NK-92 treated with Interleukin-12 subunit alpha and Interleukin-12 subunit beta, amount 100 ng/mL, for 24 hours (cell line): ENCODE data around the gene KARS1.
"Not testable (repeated sequence)": the region's sequence is repeated elsewhere in the genome, so short reads cannot be mapped to it uniquely, and the experiment has no call there.

ENCODE experiments used
- DNase-seq: peaks from one replicate; lab custom pipeline; 2025; lab: John Stamatoyannopoulos, UW

The KARS1 gene

DNA sequence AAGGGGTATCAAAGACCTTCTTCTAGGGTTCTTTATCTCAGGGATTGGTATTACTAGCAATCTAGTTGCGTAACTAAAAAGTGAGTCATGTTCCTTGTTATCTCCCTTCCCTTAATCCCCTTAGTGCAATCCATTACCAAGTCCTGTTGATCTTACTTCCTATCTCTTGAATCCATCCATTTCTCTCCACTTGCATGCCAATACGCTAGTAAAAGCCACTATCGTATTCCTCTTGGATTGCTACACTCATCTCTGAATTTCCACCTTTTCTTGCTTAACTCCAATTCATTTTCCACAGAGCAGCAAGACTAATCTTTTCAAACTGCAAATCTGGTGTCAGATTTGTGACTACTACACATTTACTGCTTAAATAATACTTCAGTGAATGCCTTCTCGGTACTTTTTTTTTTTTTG lies 22.5 kb downstream of the KARS1 start:
- no peak for DNase-seq

DNA sequence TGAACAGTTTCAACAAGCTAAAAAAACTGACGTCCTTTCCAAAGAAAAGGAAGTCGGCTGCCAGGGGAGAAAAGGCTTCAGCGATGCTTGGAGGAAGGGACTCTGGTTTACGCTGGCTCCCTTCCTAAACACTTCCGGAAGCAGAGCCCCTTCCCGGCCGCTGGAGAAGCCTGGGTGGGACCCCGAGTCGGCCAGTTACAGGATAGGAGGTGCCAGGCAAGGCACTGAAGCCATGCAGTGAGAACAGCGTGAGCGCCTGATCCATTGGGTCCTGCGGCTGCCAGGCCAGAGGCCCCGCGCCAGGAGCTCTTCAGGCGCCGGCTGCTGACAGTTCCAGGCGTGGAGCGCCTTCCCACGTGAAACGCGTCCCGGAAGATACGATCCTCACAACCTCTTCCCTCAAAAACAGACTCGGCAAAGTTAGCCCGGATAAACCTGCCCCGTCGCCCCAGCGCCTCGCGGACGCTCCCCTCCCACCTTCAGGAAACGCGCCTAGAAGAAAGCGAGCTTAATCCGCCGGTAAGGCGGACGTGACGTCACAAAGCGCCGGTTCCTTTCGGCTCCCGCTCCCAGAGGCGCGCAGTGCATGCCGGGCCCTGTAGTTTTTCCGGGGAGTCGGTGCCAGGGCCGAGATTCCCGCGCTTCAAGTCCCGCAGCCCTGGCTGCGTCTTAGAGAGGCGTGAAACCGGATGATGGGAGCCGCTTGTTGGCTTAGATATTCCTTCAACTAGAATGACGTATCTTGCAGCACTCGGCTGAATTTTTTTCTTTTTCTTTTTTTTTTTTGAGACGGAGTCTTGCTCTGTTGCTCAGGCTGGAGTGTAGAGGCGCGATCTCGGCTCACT lies 24.5 kb downstream of the KARS1 start, which contains the start of gene ADAT1:
TSS of gene ADAT1 (minus strand) at position 521 of the 845 bp plus-strand sequence. CDS start 2,482 bp downstream, outside the sequence.
- DNase-seq = peak; percentile 88

DNA sequence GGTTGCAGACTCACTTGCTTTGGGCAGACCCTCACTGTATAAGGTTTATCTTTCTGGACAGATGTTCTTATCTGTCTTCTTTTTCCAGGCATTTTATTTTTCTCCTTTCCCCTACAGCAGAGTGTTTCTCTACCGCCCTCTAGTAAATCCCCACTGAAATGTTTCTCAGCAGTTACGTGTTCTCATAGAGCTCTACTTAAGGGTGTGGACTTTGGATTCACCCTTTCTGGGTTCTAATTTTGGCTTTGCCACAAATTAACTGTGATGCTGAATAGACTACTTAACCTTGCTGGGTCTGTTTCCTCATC lies 26.3 kb downstream of the KARS1 start:
- DNase-seq = no peak

DNA sequence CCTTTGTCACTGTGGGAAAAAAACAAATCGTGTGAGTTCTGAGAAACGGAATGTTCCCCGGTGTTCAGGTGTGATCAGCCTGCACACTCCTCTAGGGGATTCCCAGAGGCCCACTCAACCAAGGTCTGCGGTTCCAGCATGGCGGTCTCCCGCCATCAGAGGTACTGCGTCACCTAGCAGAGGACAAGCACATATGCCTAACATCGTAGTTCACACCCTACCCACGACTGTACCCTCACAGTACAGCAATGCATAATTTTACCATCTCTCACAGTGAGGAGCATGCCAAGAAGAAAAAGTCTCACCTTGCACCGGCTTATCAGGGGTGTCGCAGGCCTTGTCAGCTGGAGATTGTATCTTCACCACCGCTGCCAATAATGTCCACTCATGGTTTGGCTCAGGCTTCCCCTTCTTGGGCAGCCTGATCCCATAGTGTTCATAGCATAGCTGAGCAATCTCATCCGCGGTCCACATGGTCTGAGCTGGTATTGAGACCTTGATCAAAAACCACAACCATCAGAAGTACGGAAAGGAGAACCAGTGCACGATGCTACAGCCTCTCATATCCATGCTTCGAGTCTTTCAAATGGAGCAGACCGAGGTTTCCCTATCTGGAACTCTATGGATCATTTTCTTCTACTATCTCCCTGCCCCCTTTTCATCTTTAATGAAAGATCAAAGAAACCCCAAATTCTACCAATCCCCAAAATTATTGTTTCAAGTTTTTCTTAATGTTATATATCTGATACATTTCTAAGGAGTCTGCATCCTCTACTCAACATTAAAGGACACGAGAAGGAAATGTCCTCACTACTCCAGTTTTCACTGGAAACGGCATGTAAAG lies 26.9 kb downstream of the KARS1 start:
- no peak for DNase-seq

DNA sequence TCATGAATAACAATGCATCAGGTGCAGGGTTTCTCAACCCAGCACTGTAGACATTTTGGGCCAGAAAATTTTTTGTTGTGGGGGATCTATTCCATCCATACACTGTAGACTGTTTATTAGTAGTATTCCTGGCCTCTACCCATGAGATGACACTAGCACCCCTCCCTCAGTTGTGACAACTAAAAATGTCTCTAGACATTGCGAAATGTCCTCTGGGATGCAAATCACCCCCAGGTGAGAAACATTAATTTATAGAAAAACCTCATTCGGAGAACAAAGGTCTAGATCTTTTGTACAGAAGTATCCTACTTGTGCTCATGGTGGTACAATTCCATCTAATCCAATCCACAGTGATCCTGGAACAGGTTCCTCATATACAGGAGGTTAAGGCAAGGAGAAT lies 28.7 kb downstream of the KARS1 start:
- no peak for DNase-seq

- DNase-seq = no peak
Measured at GRCh38 chr16:75617121-75617520, 30.3 kb downstream of the KARS1 start.

DNA sequence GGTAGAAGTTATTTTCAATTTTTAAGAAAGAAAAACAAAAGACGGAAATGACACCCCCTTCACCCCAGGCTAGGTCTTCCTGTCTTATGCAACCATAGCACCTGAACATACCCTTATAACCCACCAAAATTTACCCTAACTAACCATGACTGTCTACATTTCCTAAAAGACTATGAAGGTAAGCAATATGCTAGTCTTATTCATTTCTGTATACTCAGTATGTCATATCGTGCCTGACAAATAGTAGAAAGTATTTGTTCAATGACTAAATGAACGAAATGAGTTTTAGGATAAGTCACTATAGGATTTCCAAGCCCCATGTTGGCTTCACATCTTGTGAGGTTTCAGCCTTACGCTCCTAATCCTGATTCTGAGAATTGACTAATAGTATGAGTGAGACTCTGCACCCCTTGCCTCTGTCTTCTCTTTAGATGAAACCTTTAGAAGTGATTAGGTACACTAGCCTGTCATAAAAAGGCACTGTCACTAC lies 30.9 kb downstream of the KARS1 start:
- no peak for DNase-seq

DNA sequence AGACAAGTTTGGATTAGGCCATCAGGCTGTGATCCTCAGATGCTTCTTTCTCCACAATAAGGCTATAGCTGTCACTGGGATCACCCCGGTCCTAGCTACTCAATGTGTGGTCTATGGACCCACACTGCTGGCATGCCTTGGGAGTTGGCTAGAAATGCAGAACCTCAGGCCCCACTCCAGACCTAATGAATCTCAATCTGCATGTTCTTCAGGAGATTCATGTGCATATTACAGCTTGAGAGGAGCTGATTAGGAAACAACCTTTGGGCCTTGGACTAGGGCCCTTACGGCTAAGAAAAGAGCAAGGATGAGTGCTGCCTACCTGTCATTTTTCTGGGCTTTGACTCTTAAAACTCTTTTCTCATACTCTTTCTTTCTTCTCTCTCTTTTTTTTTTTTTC lies 31.8 kb downstream of the KARS1 start:
- no peak for DNase-seq

DNA sequence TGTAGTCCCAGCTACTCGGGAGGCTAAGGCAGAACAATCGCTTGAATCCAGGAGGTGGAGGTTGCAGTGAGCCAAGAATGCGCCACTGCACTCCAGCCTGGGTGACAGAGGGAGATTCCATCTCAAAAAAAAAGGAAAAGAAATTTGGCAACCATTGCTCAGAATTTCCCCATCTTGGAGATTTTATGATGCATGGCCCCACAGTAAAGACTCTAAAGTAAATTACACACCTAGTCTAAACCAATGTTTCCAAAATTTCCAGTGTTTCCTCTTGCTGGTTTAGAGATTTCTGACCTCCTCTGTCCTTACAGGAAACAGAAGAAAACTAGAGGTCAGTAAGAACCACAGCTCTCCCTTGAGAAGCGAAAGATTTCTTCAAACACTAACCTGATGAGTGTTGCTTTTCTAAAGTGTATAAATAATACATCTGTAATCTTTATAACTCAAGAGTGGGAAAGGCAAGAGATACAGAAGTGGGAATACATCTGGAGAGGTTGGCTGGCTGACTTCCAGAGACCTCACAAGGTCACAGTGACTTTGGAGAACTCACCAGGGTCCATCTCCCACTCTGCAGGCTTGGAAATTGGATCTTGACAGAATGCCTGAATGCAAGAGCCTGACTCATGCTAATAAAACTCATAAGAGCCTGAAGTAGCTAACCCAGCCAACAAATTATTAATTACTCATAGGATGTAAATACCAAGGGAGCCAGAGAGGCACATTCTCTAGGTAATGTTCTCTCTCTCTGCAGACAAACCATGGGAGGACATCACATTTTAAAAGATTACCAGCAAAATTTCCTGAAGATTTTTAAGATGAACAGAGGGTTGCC lies 33.2 kb downstream of the KARS1 start:
- DNase-seq = no peak

DNA sequence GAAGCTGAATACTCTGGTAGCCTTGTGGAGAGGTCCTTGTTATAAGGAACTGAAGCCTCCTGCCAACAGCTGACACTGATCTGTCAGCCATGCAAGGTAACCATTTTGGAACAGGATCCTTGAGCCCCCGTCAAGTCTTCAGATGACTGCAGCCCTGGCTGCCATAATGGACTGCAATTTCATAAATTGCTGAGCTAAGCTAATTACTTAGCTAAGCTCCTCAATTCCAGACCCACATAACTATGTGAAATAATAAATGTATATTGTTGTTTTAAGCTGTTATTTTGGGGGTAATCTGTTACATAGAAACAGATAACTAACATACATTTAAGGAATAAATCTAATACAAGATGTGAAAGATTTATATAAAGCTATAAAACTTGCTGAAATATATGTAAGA lies 41.0 kb downstream of the KARS1 start:
- no peak for DNase-seq

DNA sequence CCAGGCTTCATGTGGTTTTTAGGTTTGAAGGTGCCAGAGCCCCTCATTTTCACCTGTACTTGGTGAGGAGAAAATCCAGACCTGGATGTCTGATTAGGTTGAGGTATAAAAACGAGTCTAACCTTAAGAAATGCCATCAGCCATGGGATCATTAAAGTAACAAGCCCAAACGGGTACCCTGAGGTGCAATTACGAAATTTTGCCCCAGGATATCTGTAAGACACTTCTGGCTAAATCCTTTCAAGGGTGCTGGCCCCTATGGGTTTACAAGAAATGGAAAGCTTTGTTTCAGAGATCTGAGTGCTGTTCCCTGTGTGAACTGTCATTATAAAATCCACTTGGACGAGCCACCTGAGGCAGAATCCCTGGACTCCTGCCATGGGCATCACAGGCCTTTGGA lies 44.2 kb downstream of the KARS1 start:
- no peak for DNase-seq

DNA sequence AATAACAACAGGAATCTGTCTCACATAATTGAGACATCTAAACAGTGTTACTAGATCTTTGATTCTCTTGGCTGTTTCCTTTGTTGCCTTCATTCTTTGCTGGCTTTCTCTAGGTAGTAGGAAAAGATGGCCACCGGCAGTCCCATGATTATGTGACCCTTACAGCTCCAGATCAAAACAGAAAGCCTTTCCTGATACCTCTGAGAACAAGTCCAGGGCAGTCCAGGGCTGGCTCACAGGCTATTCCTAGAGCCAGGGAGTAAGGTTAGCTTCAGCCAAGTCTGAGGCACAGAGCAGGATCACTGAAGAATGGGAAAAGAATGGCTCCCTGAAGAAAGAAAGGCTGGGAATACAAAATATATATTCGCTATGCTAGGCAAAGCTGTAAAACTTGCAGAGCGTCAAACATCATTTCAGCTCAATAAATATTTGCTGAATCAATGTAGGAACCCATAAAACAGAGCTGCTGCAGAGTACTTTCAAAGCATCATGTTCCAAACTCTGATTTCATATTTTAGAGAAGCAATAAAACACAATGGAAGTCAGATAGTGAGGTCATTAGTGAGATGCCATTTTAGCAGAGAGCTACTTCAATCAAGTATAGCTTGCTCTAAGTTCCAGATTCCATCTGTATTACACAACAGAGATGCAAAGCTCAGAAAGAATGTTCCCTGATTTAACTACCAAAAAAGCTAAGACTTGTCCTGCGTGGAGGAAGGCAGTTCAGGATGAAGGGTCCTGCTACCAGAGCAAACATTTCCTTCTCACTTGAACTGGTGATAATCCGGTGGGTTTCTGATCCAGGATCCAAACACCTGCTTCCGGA lies 47.8 kb downstream of the KARS1 start:
- no peak for DNase-seq

- no peak for DNase-seq
Measured at GRCh38 chr16:75593825-75594820, 53.3 kb downstream of the KARS1 start.

DNA sequence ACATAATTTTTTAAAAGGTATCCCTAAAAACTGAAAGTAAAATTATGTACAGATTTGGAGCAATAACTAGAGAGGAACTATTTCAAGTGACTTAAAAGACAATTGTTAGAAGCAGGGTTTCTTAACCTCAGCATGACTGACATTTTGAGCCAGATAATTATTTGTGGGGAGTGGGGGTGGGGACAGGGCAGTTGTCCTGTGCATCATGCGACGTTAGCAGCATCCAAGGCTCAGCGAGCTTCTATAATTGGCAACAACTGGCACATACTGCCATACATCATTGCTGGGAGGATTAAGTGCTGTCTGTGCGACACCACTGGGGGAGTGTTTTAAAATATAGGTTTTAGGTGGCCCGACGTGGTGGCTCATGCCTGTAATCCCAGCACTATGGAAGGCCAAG lies 54.2 kb downstream of the KARS1 start:
- DNase-seq = no peak

DNA sequence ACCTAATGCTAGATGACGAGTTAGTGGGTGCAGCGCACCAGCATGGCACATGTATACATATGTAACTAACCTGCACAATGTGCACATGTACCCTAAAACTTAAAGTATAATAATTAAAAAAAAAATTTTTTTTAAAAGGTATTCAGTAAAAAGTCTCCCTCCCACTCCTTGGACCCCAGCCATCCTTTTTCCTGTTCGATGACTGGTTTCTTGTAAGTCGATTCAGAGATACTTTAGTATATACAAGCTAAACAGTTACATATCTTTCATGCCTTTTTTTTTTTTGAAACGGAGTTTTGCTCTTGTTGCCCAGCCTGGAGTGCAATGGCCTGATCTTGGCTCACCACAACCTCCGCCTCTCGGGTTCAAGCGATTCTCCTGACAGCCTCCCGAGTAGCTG lies 55.5 kb downstream of the KARS1 start:
- not testable (repeated sequence) for DNase-seq

- no peak for DNase-seq
Measured at GRCh38 chr16:75590920-75591843, 56.3 kb downstream of the KARS1 start.

DNA sequence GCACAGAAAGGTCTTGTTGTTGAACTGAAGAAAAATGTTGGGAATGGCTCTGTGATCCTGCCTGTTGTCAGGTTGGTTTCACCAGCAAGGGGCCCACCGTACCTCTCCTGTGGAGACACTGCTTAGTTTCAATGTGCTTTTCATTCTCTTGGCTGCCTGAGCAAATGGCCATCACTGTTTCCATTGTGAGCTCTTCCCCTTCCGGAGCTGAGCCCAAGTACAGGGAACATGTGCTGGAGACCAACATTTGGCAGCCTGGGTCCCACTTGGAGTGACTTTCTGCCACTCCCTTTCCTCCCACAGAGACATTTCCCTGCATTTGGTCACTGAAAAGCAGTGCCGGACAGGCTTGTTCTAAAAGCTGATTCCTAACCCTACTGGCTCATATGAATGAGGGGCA lies 58.2 kb downstream of the KARS1 start:
- DNase-seq = no peak

DNA sequence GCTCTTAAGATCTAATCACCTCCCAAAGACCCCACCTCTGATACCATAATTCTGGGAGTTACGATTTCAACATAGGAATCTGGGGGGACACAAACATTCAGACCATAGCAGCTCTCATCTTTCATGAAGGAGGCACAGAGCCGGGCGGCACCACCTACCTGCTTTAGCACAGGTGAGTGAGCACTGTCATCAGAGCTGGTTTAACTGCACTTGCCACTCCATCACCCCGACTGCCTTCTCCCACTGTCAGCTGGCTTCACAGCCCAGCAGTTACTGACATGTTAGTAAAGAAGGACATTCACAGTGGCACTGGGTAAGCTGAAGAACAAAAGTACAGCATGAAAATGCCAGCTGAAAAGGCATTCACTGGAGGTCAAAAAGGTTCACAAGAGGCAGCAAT lies 58.7 kb downstream of the KARS1 start:
- no peak for DNase-seq

GRCh38 chr16:75584108-75584507 lies 63.4 kb downstream of the KARS1 start:
- no peak for DNase-seq
